Vagina (tissue), 2 donors: ENCODE data around the gene CRAT.

Experiments
- CTCF ChIP-seq, 3 experiments: fragments of 450-650 bp in 2 of 3; fragments of 200-600 bp in 1 of 3; sonication (generic) in 1 of 3; IDR thresholded peaks; one replicate each; pipeline ENCODE4 v1.5.1; 2017 to 2019; ENCODE audit warnings: antibody characterized with exemption in 3 of 3, mild to moderate bottlenecking in 2 of 3, moderate library complexity in 2 of 3
- POLR2A ChIP-seq, 2 donors: fragments of 450-650 bp; IDR thresholded peaks; one replicate each; pipeline ENCODE4 v1.6.1; 2017; ENCODE audit warnings: antibody characterized with exemption in 2 of 2, mild to moderate bottlenecking in 2 of 2, moderate library complexity in 2 of 2
- POLR2AphosphoS5 ChIP-seq, 2 donors: sonication (generic); formaldehyde crosslinking; IDR thresholded peaks; one replicate each; pipeline ENCODE4 v1.9.0; 2017; ENCODE audit warnings: antibody characterized with exemption in 2 of 2, mild to moderate bottlenecking in 2 of 2, low read depth in 1 of 2; ENCODE audit not compliant: insufficient read depth in 1 of 2

- TF ChIP-seq CTCF (IDR thresholded peaks at IDR 0.05) (no peak), POLR2A (IDR thresholded peaks at IDR 0.05) (no peak), POLR2AphosphoS5 (IDR thresholded peaks at IDR 0.05; ENCODE audit: insufficient read depth in 1 of 2, low read depth in 1 of 2) (no peak)
These were observed 31.7 kb upstream of the CRAT start for GRCh38 chr9:129142138-129142935.
